ENCODE data around the gene ULBP2. TPM values are rescaled to one million over a fixed set of nuclear protein-coding genes. Genes with fewer than 3 reads are reported as not detected.
"Not testable (repeated sequence)": the region's sequence is repeated elsewhere in the genome, so short reads cannot be mapped to it uniquely, and the experiment has no call there.

ULBP2 gene
- total RNA-seq, 1 experiment from 2014 or later = 21.9 TPM

GRCh38 chr6:149925974-149926777 lies 15.6 kb upstream of the ULBP2 start:
- DNase-seq (ENCODE audit: low read depth) = peak; percentile 78

- not testable (repeated sequence) for DNase-seq (ENCODE audit: low read depth)
Observed at GRCh38 chr6:149927025-149927424, 14.8 kb upstream of the ULBP2 start.

- no peak for DNase-seq (ENCODE audit: low read depth)
Observed at GRCh38 chr6:149929422-149929821, 12.4 kb upstream of the ULBP2 start.

- DNase-seq (ENCODE audit: low read depth) = no peak
Observed at GRCh38 chr6:149931501-149931900, 10.3 kb upstream of the ULBP2 start.

- DNase-seq (ENCODE audit: low read depth) = no peak
Observed at GRCh38 chr6:149933036-149933435, 8.8 kb upstream of the ULBP2 start.

- no peak for DNase-seq (ENCODE audit: low read depth)
Observed at GRCh38 chr6:149933461-149933860, 8.4 kb upstream of the ULBP2 start.

- DNase-seq (ENCODE audit: low read depth) = peak; percentile 64
Observed at GRCh38 chr6:149934249-149935156, 7.3 kb upstream of the ULBP2 start.

GRCh38 chr6:149935246-149935645 lies 6.6 kb upstream of the ULBP2 start:
- no peak for DNase-seq (ENCODE audit: low read depth)

GRCh38 chr6:149935668-149936067 lies 6.1 kb upstream of the ULBP2 start:
- DNase-seq (ENCODE audit: low read depth) = no peak

- DNase-seq (ENCODE audit: low read depth) = no peak
Observed at GRCh38 chr6:149936743-149937142, 5.1 kb upstream of the ULBP2 start.

GRCh38 chr6:149938013-149938570 lies 3.7 kb upstream of the ULBP2 start:
- not testable (repeated sequence) for DNase-seq (ENCODE audit: low read depth)

- peak; percentile 32 for DNase-seq (ENCODE audit: low read depth)
Observed at GRCh38 chr6:149938571-149939355, 3.1 kb upstream of the ULBP2 start.

- DNase-seq (ENCODE audit: low read depth) = no peak
Observed at GRCh38 chr6:149939356-149939648, 2.5 kb upstream of the ULBP2 start.

- DNase-seq (ENCODE audit: low read depth) = no peak
Observed at GRCh38 chr6:149939909-149940671, 1.7 kb upstream of the ULBP2 start.

- DNase-seq (ENCODE audit: low read depth) = no peak
Observed at GRCh38 chr6:149940672-149940982, 1.2 kb upstream of the ULBP2 start.

GRCh38 chr6:149942461-149942829 lies 631 bp downstream of the ULBP2 start:
- DNase-seq (ENCODE audit: low read depth) = no peak

GRCh38 chr6:149943321-149943720 lies 1.5 kb downstream of the ULBP2 start:
- DNase-seq (ENCODE audit: low read depth) = not testable (repeated sequence)

GRCh38 chr6:149945276-149945675 lies 3.5 kb downstream of the ULBP2 start:
- DNase-seq (ENCODE audit: low read depth) = not testable (repeated sequence)

- not testable (repeated sequence) for DNase-seq (ENCODE audit: low read depth)
Observed at GRCh38 chr6:149946631-149947030, 4.8 kb downstream of the ULBP2 start.

GRCh38 chr6:149947533-149947932 lies 5.7 kb downstream of the ULBP2 start:
- DNase-seq (ENCODE audit: low read depth) = not testable (repeated sequence)

- no peak for DNase-seq (ENCODE audit: low read depth)
Observed at GRCh38 chr6:149948011-149948410, 6.2 kb downstream of the ULBP2 start.
